ENCODE data around the gene PRIMA1.

PRIMA1 gene

DNA sequence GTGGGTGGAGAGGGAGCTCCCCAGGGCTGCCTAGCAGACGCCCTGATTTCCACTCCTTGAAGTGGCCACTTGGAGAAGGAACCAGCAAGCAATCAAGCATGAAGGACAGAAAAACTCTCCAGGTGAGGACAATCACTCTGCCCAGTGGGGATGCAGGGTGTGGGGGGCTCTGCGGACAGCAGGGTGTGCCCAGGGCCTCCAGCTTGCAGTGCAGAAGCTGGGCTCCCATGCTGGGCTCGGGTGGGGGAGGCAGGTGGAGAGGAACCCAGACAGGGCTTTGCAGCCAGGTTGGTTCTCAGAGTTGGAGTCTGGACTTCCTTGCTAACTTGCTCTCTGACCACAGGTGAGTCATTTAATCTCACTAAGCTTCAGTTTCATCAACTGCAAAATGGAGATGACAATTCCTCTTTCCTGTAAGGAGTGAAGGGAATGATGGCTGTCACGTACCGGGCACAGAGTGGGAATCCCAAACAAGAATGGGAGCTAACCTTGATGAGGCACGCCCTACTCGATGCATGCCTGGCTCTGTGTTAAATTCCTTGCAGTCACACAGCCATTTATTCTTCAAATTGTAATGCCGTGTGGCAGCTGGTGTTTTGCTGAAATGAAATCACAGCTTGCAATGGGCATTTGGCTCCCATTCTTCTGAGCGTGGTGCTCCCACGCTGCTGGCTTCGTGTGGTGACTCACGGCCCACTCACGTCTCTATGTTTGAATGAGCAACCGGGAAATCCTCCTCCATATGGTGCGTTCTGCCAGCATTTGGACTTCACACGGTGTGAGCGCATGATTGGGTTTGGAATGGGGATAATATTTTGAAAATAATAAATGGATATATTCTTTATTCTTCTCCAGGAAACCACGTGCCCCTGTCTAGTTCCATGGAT, 75.2 kb downstream of the PRIMA1 start:
- DNase-seq (ENCODE audit: low read depth in 2 of 2), result no peak

DNA sequence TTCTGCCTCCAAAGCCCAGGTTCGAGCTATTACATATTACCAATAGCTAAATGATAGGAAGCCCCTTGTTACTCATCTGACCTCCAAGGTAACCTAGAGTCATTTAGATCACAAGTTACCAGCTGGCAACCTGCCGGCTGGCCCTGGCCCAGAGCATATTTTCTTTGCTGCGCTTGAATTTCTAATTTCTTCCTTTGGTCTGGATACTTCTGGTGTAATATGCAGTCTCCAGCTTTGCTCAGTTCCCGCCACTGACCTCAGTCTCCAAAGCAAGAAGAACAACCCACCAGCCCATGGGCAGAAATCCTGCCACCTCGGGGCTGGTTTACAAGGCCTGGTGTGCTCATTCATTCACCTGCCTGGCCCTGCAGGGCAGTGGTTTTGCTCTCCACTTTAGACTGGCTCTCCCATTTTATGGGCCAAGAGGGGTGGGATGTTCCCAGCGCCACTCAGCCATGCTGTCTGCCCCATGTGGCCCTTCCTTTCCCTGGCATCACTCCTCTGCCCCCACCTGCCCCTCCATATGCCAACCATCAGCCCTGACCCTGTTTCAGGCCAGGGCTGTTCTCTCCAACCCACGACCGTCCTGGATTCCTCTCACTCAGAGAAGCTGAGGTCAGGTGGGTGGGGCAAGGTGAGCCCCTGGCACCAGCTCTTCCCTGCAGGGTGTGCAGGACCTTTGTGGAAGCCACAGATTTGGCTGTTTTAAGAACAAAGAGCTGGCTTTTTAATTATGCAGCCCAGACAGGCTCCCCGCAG, 76.0 kb downstream of the PRIMA1 start:
- DNase-seq (ENCODE audit: low read depth in 2 of 2), result no peak

DNA sequence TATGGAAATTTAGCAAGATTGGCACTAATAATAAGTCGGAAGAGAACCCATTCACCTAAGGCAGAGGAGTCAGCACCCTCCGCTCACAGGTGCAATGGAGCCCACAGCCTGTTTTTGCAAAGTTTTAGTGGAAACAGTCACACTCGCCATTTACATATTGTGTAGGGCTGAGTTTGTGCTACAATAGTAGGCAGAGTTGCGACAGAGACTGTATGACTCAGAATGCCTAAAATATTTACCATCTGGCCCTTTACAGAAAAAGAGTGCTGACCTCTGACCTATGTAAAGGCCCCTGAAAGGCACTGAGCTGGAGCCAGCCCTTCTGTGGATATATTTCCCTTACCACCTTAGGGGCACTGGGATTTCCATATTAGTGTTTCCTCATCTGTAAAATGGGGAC, 79.0 kb downstream of the PRIMA1 start:
- no peak for DNase-seq (ENCODE audit: low read depth in 2 of 2)

DNA sequence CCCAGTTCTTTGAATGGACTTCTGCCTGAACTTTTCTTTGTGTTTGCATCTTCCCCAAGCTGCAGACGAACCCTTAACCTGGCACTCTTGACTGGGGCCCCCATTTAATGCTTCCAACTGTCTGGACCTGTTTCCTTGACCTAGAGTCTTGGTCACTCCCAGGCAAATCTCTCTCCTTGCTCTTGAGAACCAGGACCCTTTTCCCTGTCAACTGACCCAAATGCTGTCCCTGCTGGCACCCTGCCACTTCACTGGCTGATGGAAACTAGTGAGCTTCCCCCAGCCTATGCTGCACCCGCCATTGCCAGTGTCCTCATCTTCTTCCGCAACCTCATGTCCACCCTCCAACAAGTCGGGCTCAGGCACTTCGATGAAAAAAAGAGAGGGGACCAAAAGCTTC, 79.5 kb downstream of the PRIMA1 start:
- no peak for DNase-seq (ENCODE audit: low read depth in 2 of 2)

DNA sequence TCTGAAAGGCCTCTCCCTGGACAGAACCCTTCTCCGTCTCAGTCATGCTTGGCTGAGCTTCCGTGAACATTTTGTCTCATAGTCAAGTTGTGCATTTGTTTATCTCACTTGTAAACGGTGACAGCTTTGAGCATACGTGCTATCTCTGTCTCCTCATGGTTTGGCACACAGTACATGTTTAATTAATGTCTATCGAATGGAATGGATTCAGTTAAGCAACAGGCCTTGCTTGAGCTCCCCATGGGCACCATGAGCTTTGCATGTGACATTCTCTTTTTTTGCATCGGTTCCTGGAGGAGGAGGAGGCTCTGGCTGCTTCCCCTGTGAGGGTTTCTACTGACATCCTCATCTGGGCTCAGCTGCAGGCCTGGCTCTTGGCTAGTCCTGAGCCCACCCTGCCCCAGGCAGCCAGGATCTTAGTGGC, 80.0 kb downstream of the PRIMA1 start:
- DNase-seq (ENCODE audit: low read depth in 2 of 2), result no peak

DNA sequence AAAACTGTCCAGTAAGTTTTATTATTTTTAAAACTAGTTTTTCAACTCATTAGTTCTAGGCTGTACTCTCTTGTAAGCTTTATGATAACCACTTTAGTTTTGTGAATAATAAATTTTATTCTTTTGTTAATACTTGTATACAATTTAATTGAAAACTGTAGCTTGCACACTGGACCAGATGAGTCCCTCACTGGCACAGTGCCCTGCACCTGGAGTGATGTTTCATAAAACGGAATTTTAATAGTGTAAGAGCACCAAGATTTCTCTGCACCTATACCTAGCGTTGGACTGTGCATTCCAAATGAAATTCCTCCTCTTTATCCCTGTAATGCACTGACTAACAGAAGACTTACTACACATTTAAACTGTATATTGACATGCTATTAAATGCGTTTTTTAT, 80.8 kb downstream of the PRIMA1 start:
- DNase-seq (ENCODE audit: low read depth in 2 of 2), result no peak

DNA sequence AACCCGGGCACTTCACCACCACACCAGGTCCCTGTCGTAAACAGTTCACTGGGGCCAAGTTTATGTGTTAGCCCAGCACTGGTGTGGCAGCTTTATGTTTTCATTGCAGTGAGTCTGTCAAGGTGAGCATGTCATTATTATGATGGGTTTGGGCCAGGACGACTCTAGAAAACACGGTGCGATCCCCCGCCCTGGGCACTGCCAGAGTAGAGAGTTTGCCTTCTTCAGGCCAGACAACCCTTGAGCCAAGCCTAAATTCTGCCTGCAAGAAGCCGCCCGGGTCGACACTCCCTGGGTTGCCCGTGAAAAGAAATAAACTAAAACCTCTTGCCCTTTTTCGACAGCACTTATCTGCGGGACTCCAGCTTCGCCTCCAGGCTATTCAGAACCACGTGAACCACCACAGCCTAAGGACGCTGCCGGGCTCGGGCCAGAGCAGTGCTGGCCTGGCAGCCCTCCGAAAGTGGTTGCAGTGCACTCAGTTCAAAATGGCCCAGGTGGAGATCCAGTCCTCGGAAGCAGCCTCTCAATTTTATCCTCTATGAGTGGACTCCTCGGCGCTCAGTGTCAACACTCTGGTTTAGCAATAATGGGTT, 81.8 kb downstream of the PRIMA1 start:
- no peak for DNase-seq (ENCODE audit: low read depth in 2 of 2)

DNA sequence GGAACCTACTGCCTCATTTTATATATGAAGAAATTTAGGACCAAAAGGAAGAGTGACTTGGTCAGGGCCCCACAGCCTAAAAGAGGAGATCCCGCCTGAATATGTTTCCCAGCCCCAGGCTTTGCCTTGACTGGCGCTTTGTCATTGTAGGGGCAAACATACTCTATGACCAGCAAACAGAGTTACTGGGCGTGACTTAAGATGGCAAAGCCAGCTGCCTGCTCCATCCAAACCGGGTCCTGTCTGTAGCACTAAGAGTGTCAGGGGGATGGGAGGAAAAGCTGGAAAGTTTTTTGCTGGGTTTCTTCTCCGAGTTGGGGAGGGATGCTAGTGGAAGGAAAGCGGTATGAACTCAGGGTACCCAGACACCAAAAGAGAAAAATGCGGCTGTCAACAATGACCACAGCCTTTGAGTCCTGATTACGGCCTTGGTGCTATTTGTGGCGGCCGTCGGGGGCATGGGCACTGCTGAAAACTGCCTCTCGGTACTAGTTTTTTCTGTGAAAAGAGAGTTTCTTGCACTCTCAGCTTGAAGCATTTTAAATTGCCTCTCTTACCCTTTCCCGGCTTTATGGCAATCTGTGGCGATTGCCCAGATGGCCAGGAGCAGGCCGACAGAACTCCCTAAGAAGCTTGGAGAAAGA, 82.7 kb downstream of the PRIMA1 start:
- no peak for DNase-seq (ENCODE audit: low read depth in 2 of 2)

DNA sequence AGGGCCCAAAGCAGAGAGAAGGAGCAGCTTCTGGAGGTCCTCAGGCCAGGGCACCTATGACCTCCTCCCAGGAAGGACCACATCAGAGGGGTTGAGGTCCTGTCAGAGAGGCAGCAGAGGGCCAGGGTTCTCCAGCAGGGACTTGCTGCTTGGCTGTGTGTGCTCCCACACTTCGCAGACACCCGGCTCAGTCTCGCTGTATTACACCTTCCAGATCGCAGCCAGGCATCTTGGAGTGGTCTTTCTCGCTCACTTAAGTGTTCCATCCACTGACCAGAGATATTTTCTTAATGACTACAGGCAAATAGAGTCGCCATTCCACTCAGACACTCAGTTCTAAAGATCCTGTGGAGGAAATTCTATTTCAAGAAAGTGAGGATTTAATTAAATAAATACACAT, 84.3 kb downstream of the PRIMA1 start:
- no peak for DNase-seq (ENCODE audit: low read depth in 2 of 2)

DNA sequence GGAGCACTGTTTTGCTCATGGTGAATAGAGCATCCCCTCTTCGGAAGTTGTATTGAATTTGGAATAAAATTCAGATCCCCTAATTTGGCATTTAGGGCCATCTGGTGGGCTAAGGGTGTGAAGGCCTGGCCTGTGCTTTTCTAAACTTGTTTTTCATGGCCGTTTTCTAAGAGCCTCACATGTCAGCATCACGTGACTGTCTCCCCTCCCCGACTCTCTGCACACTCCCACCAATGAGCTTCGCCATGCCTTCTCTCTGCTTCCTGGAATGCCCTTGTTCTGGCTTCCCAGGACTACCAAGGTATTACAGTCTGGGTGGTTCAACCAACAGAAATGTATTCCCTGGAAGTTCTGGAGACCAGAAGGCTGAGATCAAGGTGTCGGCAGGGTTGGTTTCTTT, 85.3 kb downstream of the PRIMA1 start:
- DNase-seq (ENCODE audit: low read depth in 2 of 2), result no peak

DNA sequence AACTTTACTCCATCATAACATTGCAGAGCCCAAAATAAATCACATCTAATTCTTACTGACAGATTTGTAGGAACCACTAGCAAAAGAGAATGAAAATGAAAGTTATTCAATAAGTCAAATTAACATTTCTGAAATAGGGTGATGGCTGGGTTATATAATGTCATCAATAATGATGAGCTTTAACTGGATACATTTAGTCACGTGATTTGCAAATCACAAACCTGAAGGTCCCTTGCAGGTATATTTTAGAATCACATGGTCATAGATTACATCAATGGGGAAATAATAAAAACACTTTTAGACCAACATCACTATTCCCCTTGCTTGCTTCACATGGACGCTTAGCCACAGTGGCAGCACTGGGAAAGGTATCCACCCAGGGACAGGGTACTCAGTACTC, 86.7 kb downstream of the PRIMA1 start:
- no peak for DNase-seq (ENCODE audit: low read depth in 2 of 2)

DNA sequence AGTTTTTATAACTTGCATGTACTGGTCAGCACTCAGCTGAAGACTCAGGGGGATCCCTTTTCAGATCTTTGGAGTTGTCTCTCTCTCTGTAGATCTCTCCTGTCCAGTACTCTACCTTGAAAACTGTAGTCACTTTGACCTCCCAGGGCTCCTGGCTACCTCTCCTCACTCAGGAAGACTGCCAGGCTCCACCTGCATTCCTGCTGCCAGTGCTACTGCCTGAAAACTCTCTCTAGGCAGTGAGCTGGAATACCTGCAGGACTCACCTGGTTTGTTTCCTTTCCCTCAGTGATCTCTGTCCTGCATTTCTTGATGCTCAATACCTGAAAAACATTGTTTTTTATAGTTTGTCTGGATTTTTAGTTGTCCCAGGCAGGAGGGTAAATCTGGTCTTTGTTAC, 87.4 kb downstream of the PRIMA1 start:
- DNase-seq (ENCODE audit: low read depth in 2 of 2), result no peak

DNA sequence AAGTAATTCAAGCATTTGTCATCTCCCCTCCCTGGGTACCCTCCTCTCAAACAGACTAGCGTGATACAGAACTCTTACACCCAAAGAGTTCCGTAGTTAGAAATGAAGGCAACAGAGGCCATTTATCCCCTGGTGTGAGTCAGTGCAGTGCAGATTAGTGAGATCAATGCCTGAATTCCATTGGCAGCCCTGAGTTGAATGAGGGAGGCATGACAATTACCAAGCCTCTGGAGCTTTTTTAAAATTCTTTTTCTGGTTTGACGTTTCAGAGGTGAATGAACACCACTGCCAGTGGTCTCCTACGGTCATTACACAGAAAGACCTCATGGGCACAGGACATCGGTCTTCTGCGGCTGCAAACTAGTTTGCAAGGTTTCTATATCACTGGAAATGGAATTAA, 94.4 kb downstream of the PRIMA1 start:
- no peak for DNase-seq (ENCODE audit: low read depth in 2 of 2)

DNA sequence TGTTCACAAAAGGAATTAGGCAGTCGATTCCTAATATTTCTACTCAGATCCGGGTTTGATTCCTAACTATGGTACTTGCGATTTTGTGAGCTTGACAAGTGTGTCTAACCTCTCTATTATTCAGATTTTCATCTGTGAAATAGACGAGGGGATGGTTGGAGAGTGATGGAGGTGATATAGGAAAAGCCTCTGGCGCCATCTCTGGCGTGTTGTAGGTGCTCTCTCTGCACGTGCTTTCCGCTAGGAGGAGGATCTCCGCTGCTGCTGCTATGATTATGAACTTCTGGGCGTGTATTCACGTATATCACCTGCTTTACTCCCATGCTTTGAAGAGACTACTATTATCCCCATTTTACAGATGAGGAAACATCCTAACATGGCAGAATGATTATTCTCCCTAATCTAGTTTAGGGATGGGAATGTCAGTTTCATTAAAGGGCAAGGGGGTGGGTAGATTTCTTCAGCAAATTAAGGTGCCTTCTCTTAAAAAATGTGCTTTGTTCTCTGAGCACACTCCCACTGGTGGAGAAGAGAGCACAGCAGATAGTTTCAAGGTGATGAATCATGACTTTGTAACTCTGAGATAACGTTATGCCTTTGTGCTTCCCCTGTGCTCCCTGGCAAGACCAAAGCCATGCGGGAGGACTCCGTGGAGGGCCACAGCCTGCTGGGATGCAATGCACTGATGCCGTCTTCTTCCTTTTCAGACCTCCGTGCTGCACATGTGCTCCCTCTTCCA, 97.1 kb downstream of the PRIMA1 start:
- no peak for DNase-seq (ENCODE audit: low read depth in 2 of 2)

DNA sequence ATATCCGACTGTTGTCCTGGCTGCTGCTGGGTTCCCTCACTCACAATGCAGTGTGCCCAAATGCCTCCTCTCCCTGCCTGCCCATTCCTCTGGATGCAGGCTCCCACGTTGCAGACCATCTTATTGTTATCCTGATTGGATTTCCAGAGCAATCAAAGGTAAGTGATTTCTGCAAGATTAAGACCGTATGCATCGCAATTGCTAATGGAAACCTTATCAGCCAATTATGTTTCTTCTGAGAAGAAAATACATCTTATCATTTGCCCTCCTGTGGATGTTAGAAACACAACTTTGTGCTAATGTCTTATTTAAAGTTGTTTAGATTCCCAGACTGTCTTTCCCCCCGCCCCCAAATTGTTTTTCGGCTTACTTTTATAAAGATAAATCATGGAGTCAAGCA, 98.1 kb downstream of the PRIMA1 start:
- no peak for DNase-seq (ENCODE audit: low read depth in 2 of 2)

DNA sequence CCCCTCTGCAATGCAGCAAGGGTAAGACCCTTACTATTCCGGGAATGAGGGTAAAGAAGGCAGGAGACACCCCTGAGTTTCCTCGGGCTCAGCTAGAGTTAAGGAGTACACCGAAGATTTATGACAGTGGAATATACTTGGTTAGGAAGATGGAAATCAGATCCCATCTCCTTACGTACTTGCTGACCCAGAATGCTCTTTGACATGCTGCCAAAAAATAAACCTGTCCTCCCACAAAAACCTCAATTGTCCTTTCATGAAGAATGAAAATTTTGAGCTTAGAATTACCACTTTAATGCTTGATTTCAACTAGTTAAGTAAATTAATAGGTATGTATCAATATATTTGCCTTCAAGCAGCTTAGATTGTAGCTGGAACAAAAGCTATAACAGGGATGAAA, 99.5 kb downstream of the PRIMA1 start:
- no peak for DNase-seq (ENCODE audit: low read depth in 2 of 2)

DNA sequence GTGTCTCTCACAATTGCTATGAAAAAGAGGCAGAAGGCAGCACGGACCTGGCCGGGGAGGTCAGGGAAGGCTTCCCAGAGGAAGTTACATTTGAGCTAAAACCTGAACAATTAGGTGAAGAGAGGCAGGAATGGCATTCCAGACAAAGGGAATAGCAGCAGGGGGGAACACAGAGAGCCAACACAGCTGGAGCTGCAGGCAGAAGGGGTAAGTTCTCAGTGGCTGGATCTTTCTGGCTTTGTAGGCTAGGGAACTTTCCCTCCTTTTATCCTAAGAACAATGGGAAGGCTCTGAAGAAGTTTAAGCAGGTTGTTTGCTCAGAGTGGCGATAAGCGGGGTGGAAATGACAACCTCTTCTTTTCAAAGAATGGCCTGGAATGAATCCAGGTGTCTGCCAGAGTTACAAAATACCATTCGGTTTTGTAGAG, 100.0 kb downstream of the PRIMA1 start:
- DNase-seq (ENCODE audit: low read depth in 2 of 2), result no peak

DNA sequence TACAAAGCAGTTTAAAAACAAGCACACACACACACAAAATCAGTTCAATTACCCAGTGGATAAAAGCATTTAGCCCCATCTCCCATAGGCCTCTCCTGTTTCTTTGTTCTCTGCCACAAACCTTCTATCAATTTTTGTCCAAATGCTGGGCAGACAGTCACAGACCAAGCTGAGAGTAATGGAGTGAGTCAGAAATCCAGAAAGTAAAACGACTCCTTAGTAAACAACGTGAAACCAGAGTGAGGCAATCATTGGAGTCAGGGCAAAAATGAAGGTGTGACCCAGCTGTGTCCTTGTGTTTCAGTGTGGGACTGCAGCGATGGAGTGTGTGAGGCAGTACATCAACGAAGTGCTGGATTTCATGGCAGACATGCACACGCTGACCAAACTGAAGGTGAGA, 102.0 kb downstream of the PRIMA1 start:
- no peak for DNase-seq (ENCODE audit: low read depth in 2 of 2)

DNA sequence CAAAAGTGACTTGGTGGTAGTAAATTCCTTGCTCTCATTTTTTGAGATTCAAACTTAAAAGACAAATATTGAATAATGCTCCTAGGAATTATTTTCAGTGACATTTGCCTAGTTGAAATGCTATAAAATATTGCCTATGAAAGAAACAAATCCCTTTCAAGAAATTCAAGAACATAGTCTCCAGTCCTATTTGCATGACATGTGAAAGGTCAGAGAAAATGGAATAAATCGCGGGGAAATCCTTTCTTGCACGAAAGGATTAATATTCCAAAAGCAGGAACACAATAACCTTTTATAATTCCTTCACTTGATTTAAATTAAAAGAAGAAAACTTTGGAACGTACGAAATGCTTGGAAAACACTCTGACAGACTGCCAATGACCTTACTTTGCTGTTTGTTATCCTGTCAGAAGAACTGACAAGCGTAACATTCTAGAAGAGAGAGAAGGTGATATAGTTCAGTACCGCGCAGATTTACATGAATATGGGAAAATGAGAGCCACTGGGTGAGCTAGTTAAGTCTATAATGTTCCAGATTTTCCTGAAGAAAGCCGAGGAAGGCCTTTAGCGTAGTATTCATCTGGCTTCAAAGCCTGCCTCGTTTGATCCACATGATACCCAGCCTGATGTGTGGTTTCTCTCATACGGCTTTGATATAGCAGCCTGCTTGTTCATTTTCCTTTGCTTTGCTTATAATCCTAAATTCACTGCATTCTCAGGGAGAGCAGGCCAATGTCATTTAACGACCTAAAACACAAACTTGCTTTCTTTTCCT, 103.0 kb downstream of the PRIMA1 start:
- DNase-seq (ENCODE audit: low read depth in 2 of 2), result no peak

DNA sequence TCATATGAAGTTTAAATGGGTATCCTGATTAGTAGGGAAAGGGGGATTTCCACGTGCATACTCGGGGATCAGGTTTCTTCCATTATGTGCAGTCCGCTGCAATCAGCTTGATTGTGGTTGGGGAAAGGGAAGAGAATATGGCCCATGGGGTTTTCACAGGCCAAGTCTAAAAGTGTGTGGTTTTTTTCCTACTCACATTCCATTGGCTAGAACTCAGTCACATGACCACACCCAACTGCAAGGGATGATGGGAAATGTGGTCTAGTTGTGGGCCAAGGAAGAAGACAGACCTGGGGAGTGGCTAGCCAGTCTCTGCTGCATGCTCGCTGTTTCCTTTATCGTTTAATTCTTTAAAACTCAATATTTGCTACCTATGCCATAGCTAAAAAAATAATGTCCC, 105.1 kb downstream of the PRIMA1 start:
- DNase-seq (ENCODE audit: low read depth in 2 of 2), result no peak

DNA sequence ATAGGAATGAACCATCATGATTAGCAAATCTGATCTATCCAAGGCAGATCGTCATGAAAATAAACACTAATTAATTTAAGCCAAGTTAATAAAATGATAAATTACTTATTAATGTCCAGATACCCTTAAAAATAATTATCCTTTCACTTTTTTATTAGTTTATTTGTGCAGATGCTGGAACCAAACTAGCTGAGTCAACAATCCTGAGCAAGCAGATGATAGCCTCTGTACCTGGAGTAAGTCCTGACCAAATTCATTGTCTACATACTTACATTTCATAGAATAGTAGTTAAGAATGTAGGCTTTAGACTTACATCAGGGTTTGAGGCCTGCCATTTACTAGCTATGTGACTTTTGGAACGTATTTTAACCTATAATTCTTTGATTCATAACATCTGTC, 105.8 kb downstream of the PRIMA1 start:
- DNase-seq (ENCODE audit: low read depth in 2 of 2), result no peak
